GM23338 (cell line): Measurements from ENCODE around the gene SMAP2. TPM values are rescaled to one million over a fixed set of nuclear protein-coding genes. Genes with fewer than 3 reads are reported as not detected.

Experiments used
- ATAC-seq: fragments of 200-7000 bp; cut with Tn5 transposase; 3 replicates; pipeline ENCODE4 v1.9.1; 2020
- DNase-seq: peaks from one replicate; pipeline ENCODE4 v3.0.0-alpha.2; 2015; ENCODE audit warnings: low spot score
- H2AFZ ChIP-seq: fragments of 200-600 bp; sonication (generic); 2 replicates; pipeline ENCODE4 v1.8.0; 2016; ENCODE audit warnings: antibody characterized with exemption, mild to moderate bottlenecking, moderate library complexity
- H3F3A ChIP-seq: fragments of 200-600 bp; sonication (generic); replicated peaks from 2 replicates; pipeline ENCODE4 v1.8.0; 2017; ENCODE audit warnings: antibody characterized with exemption, mixed run types, low read depth
- H3K27ac ChIP-seq: fragments of 200-600 bp; sonication (generic); 2 replicates; pipeline ENCODE4 v1.6.1; 2016; ENCODE audit warnings: low read depth
- H3K27me3 ChIP-seq: fragments of 200-600 bp; sonication (generic); 2 replicates; pipeline ENCODE4 v1.8.0; 2016; ENCODE audit warnings: mild to moderate bottlenecking, mixed run types, moderate library complexity; ENCODE audit not compliant: insufficient read depth
- H3K36me3 ChIP-seq: fragments of 200-600 bp; sonication (generic); 2 replicates; pipeline ENCODE4 v1.8.0; 2016; ENCODE audit warnings: mild to moderate bottlenecking; ENCODE audit not compliant: insufficient read depth
- H3K4me1 ChIP-seq: fragments of 200-600 bp; sonication (generic); 2 replicates; pipeline ENCODE4 v1.8.0; 2016; ENCODE audit warnings: mild to moderate bottlenecking, moderate library complexity; ENCODE audit not compliant: insufficient read depth
- H3K4me2 ChIP-seq: fragments of 200-600 bp; sonication (generic); 2 replicates; pipeline ENCODE4 v1.7.1; 2017; ENCODE audit warnings: mixed run types
- H3K4me3 ChIP-seq: fragments of 200-600 bp; sonication (generic); 2 replicates; pipeline ENCODE4 v1.6.1; 2016; ENCODE audit warnings: mixed run types
- H3K79me2 ChIP-seq: fragments of 200-600 bp; sonication (generic); replicated peaks from 2 replicates; pipeline ENCODE4 v1.8.0; 2017; ENCODE audit warnings: mild to moderate bottlenecking; ENCODE audit not compliant: insufficient read depth
- H3K9me2 ChIP-seq: fragments of 200-600 bp; sonication (generic); 2 replicates; pipeline ENCODE4 v1.8.0; 2017; ENCODE audit not compliant: insufficient read depth
- H4K20me1 ChIP-seq: fragments of 200-600 bp; sonication (generic); replicated peaks from 2 replicates; pipeline ENCODE4 v1.8.0; 2017; ENCODE audit warnings: mild to moderate bottlenecking; ENCODE audit not compliant: insufficient read depth
- H3K27ac Mint-ChIP-seq: 2 replicates; pipeline ENCODE4 v1.8.0; 2020; ENCODE audit warnings: inconsistent platforms, mild to moderate bottlenecking, moderate library complexity, mixed read lengths
- H3K27me3 Mint-ChIP-seq: 3 replicates; pipeline ENCODE4 v1.8.0; 2022; ENCODE audit warnings: low read depth, mild to moderate bottlenecking, moderate library complexity, mixed read lengths, inconsistent platforms; ENCODE audit not compliant: insufficient read depth, poor library complexity
- H3K36me3 Mint-ChIP-seq: 3 replicates; pipeline ENCODE4 v1.8.0; 2021; ENCODE audit warnings: low read depth, mild to moderate bottlenecking, inconsistent platforms, moderate library complexity, mixed read lengths
- H3K4me1 Mint-ChIP-seq: 3 replicates; pipeline ENCODE4 v1.8.0; 2020; ENCODE audit warnings: mild to moderate bottlenecking, inconsistent platforms, mixed read lengths
- H3K4me3 Mint-ChIP-seq: 3 replicates; pipeline ENCODE4 v1.8.0; 2021; ENCODE audit warnings: moderate library complexity, mild to moderate bottlenecking, inconsistent platforms, mixed read lengths
- H3K9me3 Mint-ChIP-seq: 3 replicates; pipeline ENCODE4 v1.8.0; 2020; ENCODE audit warnings: moderate library complexity, mild to moderate bottlenecking, inconsistent platforms, mixed read lengths
- EZH2 ChIP-seq: fragments of 200-600 bp; sonication (generic); IDR thresholded peaks from one replicate; pipeline ENCODE4 v1.8.0; 2017; ENCODE audit warnings: antibody characterized with exemption, mild to moderate bottlenecking, low read depth; ENCODE audit not compliant: unreplicated experiment
- EZH2phosphoT487 ChIP-seq: fragments of 200-600 bp; sonication (generic); IDR thresholded peaks from one replicate; pipeline ENCODE4 v1.8.1; 2018; ENCODE audit warnings: antibody characterized with exemption; ENCODE audit not compliant: unreplicated experiment
- NANOG ChIP-seq: IDR thresholded peaks from 2 replicates; pipeline ENCODE4 v1.6.1; 2016; ENCODE audit warnings: antibody characterized with exemption, borderline replicate concordance
- POLR2AphosphoS5 ChIP-seq: IDR thresholded peaks from 2 replicates; pipeline ENCODE4 v1.6.1; 2016; ENCODE audit warnings: antibody characterized with exemption, low read depth
- STAT1 ChIP-seq: IDR thresholded peaks from one replicate; pipeline ENCODE4 v1.6.1; 2016; ENCODE audit warnings: antibody characterized with exemption; ENCODE audit not compliant: unreplicated experiment
- ZNF114 ChIP-seq: fragments of 250-450 bp; sonication (Bioruptor Pico); IDR thresholded peaks from 2 replicates; pipeline ENCODE4 v1.5.0; 2020; ENCODE audit warnings: mild to moderate bottlenecking, moderate library complexity
- polyA plus RNA-seq: library from polyadenylated mRNA; unstranded; fragments of >200 nt; fragmentation: Nextera tagmentation; extraction: Ambion mirVana; gene quantifications from 2 replicates; pipeline ENCODE4 v1.2.1, GENCODE V29; 2016
- total RNA-seq: library from RNA; depleted of rRNA; stranded (reverse); fragments of >200 nt; shearing (Covaris generic); gene quantifications from 2 replicates; pipeline ENCODE4 v1.2.3, GENCODE V29; 2014
- TF ChIP-seq, protein P1 (sequence below): IDR thresholded peaks from one replicate; pipeline ENCODE4 v1.6.1; 2018; ENCODE audit warnings: antibody characterized with exemption; ENCODE audit not compliant: unreplicated experiment
- TF ChIP-seq, protein P2 (sequence below), 2 experiments: fragments of 200-600 bp in 1 of 2; sonication (generic) in 1 of 2; conservative IDR thresholded peaks; 2 replicates each; pipeline versions ENCODE4 v1.5.1 to v1.6.1; 2016 to 2017; ENCODE audit warnings: antibody characterized with exemption in 2 of 2, low read depth in 2 of 2, mild to moderate bottlenecking in 2 of 2, moderate library complexity in 1 of 2

The SMAP2 gene
- total and polyA plus RNA-seq, 2 experiments from 2014 or later, result 2.9 to 4.8 TPM

DNA sequence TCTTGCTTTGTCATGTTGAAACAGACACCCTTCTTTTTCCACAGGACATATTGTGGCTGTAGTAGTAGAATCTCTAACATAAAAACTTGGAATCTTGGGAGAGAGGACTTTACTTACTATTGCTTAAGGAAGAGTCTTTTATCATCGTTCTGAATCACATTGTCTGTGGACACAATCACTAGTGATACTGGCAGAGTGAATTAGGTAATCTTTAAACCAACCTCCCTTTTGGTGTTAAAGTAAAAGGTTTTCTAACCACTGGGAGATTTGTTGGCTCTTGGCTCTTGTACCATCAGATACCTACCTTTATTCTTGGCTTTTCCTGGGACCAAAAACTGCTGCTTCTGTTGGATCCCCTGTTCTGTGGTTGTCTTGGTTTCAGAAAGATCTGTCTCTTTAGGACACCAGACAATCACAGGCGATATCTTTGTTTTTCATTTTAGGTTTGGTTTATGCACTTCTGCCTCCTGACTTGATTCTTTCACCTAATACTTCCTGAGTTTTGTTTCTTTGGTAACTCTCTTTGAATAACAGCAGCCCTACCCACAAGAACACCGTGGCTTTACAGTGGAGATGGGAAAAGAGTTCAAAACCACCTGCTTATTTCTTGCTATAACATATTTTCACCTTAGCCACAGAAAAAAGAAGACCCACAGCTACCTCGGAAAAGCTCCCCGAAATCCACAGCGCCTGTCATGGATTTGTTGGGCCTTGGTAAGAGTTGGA, 40.2 kb downstream of the SMAP2 start:
- H3K4me1 Mint-ChIP-seq, result peaks cover 9% of the 10 kb centered on the region
- no peaks in the 10 kb centered on the region for H3K36me3 Mint-ChIP-seq
- H3K4me3 Mint-ChIP-seq, result no peak overlapping the region
- no peak for ATAC-seq
- H3K27ac Mint-ChIP-seq, result no peak overlapping the region
- Histone ChIP-seq H3K27ac (no peak overlapping the region), H3K4me2 (no peak overlapping the region), H4K20me1 (no peaks in the 10 kb centered on the region), H3K9me2 (no peaks in the 10 kb centered on the region), H3K79me2 (no peaks in the 10 kb centered on the region), H3K36me3 (no peaks in the 10 kb centered on the region), H3K27me3 (no peaks in the 10 kb centered on the region), H3F3A (no peaks in the 10 kb centered on the region), H2AFZ (no peak overlapping the region), H3K4me3 (no peak overlapping the region), H3K4me1 (peaks cover 5% of the 10 kb centered on the region; the same call in 1 of the 2 replicates)
- no peaks in the 10 kb centered on the region for H3K9me3 Mint-ChIP-seq
- peaks cover 2% of the 10 kb centered on the region for H3K27me3 Mint-ChIP-seq
- TF ChIP-seq EZH2phosphoT487 (no peak), NANOG (no peak)
- no peak for DNase-seq

DNA sequence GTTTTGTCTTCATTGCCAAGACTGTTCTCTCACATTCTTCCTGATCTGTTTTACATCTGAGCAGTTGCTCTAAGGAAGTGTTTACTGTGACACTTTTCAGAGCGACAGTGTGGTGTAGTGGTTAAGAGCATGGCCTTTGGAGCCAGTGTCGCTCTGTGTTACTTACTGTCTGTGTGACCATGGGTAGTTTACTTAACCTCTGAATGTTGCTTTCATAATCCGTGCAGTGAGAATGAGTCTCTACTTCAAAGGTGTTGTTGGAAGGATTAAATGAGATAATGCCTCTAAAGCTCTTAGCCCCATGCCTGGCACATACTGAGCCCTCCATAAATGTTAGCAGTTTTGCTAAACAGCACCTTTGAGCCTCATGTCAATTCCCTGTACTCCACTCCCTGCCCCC, 40.8 kb downstream of the SMAP2 start:
- ATAC-seq (no peak), DNase-seq (no peak)
- no peaks in the 10 kb centered on the region for H3F3A ChIP-seq
- no peak overlapping the region for H2AFZ ChIP-seq
- peaks cover 2% of the 10 kb centered on the region for H3K27me3 Mint-ChIP-seq
- H3K36me3 Mint-ChIP-seq, result no peaks in the 10 kb centered on the region
- no peak for TF ChIP-seq NANOG
- TF ChIP-seq EZH2phosphoT487, result no peak
- TF ChIP-seq, protein P1, sequence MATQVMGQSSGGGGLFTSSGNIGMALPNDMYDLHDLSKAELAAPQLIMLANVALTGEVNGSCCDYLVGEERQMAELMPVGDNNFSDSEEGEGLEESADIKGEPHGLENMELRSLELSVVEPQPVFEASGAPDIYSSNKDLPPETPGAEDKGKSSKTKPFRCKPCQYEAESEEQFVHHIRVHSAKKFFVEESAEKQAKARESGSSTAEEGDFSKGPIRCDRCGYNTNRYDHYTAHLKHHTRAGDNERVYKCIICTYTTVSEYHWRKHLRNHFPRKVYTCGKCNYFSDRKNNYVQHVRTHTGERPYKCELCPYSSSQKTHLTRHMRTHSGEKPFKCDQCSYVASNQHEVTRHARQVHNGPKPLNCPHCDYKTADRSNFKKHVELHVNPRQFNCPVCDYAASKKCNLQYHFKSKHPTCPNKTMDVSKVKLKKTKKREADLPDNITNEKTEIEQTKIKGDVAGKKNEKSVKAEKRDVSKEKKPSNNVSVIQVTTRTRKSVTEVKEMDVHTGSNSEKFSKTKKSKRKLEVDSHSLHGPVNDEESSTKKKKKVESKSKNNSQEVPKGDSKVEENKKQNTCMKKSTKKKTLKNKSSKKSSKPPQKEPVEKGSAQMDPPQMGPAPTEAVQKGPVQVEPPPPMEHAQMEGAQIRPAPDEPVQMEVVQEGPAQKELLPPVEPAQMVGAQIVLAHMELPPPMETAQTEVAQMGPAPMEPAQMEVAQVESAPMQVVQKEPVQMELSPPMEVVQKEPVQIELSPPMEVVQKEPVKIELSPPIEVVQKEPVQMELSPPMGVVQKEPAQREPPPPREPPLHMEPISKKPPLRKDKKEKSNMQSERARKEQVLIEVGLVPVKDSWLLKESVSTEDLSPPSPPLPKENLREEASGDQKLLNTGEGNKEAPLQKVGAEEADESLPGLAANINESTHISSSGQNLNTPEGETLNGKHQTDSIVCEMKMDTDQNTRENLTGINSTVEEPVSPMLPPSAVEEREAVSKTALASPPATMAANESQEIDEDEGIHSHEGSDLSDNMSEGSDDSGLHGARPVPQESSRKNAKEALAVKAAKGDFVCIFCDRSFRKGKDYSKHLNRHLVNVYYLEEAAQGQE, result no peak
- no peak for TF ChIP-seq POLR2AphosphoS5
- TF ChIP-seq STAT1, result no peak
- TF ChIP-seq, protein P2, sequence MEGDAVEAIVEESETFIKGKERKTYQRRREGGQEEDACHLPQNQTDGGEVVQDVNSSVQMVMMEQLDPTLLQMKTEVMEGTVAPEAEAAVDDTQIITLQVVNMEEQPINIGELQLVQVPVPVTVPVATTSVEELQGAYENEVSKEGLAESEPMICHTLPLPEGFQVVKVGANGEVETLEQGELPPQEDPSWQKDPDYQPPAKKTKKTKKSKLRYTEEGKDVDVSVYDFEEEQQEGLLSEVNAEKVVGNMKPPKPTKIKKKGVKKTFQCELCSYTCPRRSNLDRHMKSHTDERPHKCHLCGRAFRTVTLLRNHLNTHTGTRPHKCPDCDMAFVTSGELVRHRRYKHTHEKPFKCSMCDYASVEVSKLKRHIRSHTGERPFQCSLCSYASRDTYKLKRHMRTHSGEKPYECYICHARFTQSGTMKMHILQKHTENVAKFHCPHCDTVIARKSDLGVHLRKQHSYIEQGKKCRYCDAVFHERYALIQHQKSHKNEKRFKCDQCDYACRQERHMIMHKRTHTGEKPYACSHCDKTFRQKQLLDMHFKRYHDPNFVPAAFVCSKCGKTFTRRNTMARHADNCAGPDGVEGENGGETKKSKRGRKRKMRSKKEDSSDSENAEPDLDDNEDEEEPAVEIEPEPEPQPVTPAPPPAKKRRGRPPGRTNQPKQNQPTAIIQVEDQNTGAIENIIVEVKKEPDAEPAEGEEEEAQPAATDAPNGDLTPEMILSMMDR (conservative IDR thresholded peaks at IDR 0.05; ENCODE audit: low read depth in 2 of 2), result no peak
- no peak for TF ChIP-seq EZH2
- TF ChIP-seq ZNF114 (CRISPR knock-in tag), result no peak
- H3K27ac ChIP-seq, result no peak overlapping the region
- no peaks in the 10 kb centered on the region for H3K9me3 Mint-ChIP-seq
- no peak overlapping the region for H3K4me3 ChIP-seq
- H3K36me3 ChIP-seq, result no peaks in the 10 kb centered on the region
- peaks cover 2% of the 10 kb centered on the region; the same call in 1 of the 2 replicates for H3K4me1 ChIP-seq
- H3K4me1 Mint-ChIP-seq, result peaks cover 4% of the 10 kb centered on the region
- no peak overlapping the region for H3K4me2 ChIP-seq
- H3K79me2 ChIP-seq, result no peaks in the 10 kb centered on the region
- H3K4me3 Mint-ChIP-seq, result no peak overlapping the region
- no peaks in the 10 kb centered on the region for H3K9me2 ChIP-seq
- no peak overlapping the region for H3K27ac Mint-ChIP-seq
- H4K20me1 ChIP-seq, result no peaks in the 10 kb centered on the region
- no peaks in the 10 kb centered on the region for H3K27me3 ChIP-seq
